Thyroid gland (tissue), 4 donors: Measurements from ENCODE around the gene FBXO2.

ENCODE experiments used
- CTCF ChIP-seq, 6 experiments: fragments of 200-600 bp in 3 of 6; fragments of 450-650 bp in 3 of 6; sonication (generic) in 3 of 6; IDR thresholded peaks; one replicate each; pipeline ENCODE4 v1.5.1; 2016 to 2019; ENCODE audit warnings: antibody characterized with exemption in 6 of 6, mild to moderate bottlenecking in 2 of 6, inconsistent platforms in 1 of 6, moderate library complexity in 1 of 6
- POLR2A ChIP-seq, 2 donors: fragments of 450-650 bp; IDR thresholded peaks; one replicate each; pipeline ENCODE4 v1.6.1; 2017; ENCODE audit warnings: antibody characterized with exemption in 2 of 2, mild to moderate bottlenecking in 2 of 2, moderate library complexity in 1 of 2

GRCh38 chr1:11684070-11684469, 29.8 kb upstream of the FBXO2 start:
- no peak for TF ChIP-seq POLR2A (IDR thresholded peaks at IDR 0.05)
- TF ChIP-seq CTCF (IDR thresholded peaks at IDR 0.05), result no peak
